C4-2B (cell line): Measurements from ENCODE around the gene DUSP23.

Experiments used
- CTCF ChIP-seq: fragments of 450-650 bp; conservative IDR thresholded peaks from 2 replicates; pipeline ENCODE4 v1.5.1; 2017; ENCODE audit warnings: mild to moderate bottlenecking
- ZFX ChIP-seq: fragments of 450-650 bp; IDR thresholded peaks from 2 replicates; pipeline ENCODE4 v1.6.1; 2017

DNA sequence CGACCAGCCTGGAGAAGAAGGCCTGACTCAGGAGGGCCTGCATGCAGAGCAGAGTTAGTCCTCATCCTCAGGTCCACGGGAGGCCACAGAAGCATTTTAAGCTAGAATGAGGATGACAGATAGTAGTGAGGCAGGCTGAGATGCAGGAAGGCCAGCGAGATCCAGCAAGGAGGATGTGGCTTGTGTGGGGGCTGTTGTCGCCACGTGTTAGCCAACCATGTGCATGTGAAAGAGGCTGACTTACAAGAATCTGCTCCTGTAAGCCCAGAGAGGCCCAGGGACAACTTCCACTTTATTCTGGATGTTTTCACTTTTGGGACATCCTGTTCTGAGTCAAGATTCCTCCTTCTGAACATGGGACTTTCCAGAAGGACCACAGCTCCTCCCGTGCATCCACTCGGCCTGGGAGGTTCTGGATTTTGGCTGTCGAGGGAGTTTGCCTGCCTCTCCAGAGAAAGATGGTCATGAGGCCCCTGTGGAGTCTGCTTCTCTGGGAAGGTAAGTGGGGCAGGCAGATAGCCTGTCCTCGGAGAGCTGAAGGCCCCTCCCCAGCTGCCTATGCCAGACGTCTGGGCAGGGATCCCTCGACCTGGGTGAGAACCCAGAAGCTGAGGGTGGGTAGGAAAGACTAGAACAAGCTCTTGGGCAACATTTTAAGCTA lies 45.8 kb downstream of the DUSP23 start, which contains the start of gene SLAMF8:
- TF ChIP-seq CTCF (no peak), ZFX (no peak)
